GM21786 (cell line): ENCODE results near the gene ARRB2.
"Not testable (repeated sequence)": the region's sequence is repeated elsewhere in the genome, so short reads cannot be mapped to it uniquely, and the experiment has no call there.

ENCODE experiments used
- ATAC-seq: cut with Tn5 transposase; IDR thresholded peaks from one replicate; pipeline ENCODE4 v1.9.1; 2021; ENCODE audit not compliant: unreplicated experiment

Gene ARRB2

DNA sequence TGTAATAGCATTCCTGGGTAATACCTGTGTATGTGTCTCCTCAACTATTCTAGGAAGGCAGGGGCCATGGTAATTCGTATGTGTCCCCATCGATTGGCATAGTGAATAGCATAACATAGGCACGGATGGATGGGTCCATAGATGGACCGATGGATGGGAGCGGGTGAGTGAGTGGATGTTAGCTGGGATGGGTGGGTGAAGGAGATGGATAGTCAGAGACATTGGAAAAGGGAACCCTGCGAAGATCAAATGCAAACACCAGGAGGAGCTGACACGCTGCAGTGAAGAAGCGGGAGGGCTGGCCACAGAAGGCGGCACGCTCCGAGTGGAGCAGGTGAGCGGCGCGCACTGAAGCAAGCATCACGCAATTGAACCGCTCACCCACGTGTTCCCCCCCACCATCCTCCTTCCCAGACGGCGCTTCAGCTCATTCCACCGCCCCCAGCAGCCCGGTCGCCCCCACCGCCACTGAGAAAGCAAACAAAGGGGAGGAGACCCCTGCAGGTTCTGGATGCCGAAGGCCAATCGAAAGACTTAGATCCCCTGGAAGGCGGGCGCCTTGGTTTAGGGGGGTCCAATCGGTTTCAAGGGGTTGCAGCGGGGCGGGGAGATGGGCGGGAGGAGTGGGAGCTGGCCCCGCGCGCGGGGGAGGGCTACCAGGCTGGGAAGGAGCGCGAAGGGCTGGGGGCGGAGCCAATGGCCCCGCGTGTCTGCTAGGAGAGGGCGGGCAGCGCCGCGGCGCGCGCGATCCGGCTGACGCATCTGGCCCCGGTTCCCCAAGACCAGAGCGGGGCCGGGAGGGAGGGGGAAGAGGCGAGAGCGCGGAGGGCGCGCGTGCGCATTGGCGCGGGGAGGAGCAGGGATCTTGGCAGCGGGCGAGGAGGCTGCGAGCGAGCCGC lies at the start of gene ARRB2:
TSS of gene ARRB2 (plus strand) at position 839 of the 899 bp plus-strand sequence. CDS start 90 bp downstream, outside the sequence.
- peak; percentile 74 for ATAC-seq

DNA sequence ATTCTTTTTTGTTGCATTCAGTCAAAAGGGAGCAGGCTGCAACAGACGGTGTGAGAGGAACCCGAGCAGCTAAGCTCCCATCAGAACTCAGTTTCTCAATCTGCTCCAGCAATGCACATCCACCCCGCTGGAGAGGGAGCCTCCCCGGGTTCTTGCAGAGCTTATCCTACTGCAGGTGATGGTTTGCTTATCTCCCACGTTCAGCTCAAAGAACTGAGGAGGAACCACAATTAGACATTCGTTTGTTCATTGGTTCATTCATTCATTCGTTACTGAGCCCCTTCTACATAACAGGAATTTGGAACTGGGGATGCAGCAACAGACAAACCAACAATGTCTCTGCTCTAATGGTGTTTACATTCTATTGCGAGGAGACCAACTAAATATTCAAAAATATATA lies 46.7 kb upstream of the ARRB2 start:
- ATAC-seq, result no peak

DNA sequence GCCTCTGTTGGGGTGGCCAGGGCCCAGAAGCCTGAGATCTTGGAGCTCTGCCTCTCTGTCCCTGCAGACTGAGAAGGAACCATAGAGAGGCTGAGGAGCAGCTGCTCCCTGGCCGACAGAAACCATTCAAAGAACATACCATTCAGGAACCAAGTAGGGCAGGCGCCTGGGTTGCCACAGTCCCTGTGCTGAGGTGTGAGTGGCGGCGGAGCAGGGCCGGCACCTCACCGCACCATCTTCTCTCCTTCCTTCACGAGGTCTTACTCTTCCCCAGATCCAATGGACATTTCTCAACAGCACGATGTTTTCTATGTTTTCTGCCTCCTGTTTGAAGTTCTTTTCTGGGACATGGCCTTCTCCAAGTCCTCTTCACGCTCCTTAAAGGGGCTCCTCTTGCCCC lies 46.2 kb upstream of the ARRB2 start:
- no peak for ATAC-seq

DNA sequence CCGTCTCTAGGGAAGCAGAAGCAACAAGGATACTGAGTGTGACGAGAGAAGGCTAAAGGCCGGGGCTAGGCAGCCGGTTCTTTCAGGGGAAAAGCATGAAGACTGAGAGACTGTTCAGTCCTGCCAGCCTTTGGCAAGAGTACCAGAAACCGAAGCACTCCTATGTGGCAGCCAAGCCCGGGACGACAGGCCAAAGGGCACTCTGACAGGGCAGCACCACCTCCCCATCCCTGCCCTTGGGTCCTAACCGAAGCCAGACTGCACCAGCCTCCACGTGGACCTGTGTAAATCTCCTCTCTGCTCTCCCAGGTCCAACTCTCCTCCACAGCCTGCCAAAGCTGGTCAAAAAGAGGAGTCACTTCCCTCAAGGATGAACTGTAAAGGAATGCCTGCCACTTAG lies 45.4 kb upstream of the ARRB2 start:
- no peak for ATAC-seq

DNA sequence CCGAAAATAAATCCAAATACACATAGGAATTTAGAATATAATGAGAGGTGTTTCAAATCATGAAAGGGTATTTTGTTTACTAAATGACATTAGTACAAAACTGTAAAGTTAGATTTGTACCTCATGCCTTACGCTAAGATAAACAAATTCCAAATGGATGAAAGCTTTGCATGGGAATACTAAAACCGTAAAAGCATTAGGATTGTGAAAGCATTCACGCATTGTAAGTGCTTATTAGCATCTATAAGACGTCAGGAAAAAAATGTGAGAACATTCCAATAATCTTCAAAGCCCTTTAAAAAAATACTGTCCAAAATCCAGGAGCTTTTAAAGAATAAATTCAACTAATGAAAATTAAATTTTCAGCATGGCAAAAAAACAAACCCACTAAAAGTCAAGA lies 44.1 kb upstream of the ARRB2 start:
- ATAC-seq, result no peak

DNA sequence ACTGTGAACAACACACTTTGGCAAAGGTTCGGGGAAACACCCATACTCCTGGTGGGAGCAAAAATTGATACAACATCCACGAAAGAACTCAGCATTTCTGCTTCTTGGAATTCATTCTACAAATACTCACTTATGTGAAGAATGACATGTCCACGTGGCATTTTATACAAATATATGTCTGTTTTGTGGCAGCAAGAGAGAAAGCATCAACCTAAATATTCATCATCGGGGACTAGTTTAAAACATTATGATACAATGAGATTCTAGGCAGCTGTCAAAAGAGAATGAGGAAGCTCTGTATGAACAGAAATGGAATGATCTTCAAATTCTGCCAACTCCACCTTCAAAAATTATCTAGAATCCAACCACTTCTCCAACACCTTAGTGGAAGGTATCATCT lies 43.3 kb upstream of the ARRB2 start:
- no peak for ATAC-seq

DNA sequence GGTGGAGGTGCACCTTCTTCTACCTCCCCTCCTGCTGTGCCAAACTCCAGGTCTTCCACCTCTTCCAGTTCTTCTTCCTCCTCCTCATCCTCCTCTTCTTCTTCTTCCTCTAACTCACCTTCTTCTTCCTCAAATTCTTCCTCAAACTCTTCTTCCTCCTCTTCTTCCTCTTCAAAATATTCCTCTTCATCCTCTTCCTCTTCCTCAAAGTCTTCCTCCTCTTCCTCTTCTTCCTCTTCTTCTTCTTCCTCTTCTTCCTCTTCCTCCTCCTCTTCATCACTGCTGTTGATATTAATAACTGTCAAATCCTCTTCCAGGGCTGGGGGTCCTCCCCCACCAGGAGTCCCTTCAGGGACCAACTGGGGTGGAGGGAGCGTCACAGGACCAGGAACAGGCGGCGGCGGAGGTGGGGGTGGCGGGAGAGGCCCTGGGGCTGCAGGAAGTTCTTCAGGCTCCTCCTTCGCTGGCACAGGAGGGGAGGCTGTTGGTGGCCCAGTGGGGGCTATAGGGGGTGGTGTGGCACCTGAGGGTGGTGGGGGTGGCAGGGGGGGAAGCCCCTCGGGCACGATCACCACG lies 38.3 kb upstream of the ARRB2 start:
- ATAC-seq, result no peak

DNA sequence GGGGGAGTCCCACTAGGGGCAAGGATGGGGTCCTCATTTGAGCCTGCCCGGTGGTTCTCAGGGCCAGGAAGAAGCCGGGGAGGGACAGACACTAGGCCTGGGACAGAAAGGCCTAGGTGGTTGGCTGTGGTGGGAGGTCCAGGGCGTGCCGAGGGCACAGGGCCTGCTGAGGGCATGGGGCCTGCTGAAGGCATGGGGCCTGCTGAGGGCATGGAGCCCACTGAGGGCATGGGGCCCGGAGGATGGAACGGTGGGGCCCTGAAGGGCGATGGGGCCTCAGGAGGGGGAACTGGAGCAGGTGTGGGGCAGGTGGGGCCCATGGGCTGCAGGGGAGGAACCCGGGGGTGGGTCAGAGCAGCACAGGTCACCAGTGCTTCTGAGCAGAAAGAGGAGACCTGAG lies 37.7 kb upstream of the ARRB2 start:
- no peak for ATAC-seq

DNA sequence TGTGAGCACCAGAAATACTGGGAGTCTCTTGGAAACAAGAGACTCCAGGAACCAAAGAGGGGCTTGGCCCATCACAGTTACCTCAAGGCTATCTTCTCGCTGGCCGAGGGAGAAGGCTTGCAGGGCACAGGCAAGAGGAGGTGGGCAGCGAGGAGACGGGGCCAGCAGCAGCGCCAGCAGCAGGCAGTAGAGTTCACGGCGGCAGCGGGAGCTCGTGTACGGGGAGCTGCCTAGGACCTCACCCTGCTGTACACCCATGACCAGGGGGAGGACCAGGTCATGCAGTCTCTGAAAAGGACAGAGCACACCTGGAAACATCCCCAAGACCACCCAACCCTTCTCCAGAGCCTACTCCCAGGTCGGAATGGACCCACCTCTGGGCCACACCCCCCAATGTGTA lies 37.3 kb upstream of the ARRB2 start:
- ATAC-seq, result no peak

DNA sequence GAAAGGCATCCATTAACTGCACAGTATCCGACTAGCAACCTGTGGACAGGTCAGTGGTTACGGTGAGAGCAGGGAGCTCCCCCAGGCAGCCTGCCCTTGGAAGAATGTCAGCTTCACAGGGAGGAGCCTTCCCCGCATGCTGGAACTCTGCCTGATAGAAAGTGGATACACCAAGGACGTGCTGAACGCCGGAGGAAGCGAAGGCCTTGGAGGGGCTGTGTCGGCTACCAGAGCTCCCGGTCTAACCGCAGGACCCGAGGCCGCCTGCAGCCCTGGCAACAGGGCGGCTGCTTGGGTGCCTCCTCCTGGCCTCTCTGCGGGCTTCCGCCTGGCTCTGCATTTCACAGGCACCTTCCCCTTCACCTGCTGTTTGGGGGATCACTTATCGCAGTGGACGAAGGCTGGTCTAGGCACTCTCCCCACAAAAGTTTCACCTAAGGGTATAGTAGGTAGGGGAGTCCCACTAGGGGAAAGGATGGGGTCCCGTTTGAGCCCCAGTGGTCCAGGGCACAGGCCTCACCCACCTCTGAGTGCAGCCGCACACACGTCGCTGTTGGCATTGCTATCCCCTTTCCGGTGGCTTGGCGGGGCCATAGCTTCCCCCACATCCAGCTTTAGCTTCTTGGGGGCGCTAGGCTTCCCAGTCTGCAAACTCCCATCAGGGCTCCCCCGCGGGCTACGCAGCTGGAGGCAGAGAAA lies 36.3 kb upstream of the ARRB2 start:
- no peak for ATAC-seq

DNA sequence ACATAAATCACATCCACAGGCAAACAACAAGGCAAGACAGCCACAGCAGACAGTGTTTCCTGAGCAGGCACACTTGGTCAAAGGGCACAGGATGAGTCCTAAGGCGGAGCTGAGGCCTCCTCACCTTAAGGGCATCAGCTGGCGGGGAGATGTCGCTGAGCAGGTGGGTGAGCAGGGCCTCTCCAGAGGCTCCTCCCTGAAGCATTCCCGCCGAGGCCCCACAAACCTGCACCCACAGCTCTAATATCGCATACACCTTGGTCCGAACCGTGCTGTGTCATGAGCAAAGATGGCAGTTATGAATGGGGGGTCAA lies 35.8 kb upstream of the ARRB2 start:
- no peak for ATAC-seq

DNA sequence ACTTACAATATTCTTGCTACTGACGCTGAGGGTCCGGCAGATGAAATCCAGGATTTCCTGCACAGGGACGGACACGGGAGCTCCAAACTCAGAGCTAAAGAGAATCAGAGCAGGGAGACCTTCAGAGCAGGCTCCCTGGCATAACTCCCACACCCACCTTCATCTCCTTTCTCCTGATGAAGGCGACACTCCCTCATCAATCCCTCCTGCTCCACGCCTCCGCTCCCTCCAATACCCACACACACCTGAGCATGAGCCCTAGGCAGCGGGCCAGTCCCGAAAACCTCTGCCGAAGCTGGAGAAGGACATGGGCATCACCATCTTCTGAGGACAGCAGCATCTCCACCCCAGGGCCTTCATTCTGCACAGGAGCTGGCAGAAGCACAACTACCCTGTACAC lies 34.6 kb upstream of the ARRB2 start:
- no peak for ATAC-seq

DNA sequence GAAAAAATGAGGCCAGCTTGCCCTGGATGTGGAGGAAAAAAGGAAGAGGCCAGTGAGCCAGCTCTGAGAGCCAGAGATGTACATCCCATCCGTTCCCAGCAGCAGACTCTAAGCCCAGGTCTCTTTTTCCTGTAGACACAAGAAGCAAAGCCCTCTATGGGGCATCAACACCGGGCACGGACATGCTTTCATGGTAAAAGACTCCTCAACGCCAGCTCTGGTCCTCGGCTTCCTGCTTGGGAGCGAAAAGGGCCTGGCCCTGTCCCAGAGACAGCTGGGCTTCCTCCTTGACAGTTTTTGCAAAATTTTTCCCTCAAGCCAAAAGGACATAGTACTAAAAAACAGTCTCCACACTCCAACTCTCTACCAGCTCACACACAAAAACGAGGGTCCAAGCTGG lies 33.6 kb upstream of the ARRB2 start:
- ATAC-seq, result no peak

DNA sequence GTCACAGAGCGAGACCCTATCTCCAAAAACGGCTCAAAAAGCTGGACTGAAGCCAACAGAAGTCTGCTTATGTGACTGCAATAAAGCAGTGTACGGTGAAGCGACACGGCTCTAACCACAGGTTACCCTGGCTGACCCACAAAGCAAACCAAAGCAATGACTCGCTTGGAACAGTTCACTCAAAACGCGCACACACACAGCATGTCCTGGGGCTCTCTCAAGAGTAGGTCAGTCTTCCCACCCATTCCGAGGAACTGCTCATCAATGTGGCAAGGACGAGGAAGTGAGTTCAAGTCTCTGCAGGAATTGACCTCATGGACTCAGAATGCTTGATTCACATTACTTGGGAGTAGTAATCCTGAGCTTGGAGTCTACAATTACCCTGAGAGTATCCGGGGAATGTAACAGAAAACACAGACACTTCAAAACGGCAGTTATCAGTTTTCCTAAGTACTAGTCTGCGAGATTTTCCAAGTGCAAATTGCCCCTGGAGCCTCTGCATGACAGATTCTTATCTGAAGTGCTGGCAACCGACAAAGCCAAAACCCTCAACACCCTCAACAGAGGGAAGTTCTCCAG lies 31.9 kb upstream of the ARRB2 start:
- no peak for ATAC-seq

DNA sequence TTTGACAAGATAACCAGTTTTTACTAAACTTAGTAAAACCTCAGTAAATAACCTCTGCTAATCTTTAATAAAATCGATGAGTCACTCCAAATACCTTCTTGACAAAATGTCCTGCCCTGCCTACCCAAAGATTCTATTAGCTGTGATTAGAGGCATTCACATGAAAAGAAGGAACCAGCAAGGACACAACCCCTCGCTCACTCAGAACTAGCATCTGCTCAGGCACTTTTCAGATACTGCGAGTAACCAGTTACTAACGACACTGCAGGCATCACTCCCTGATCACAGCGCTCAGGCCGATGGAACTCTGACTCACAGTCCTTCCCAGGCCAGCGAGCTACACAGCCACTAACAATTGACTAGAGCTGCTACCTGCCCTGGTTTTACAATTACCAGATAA lies 30.8 kb upstream of the ARRB2 start:
- ATAC-seq, result no peak

DNA sequence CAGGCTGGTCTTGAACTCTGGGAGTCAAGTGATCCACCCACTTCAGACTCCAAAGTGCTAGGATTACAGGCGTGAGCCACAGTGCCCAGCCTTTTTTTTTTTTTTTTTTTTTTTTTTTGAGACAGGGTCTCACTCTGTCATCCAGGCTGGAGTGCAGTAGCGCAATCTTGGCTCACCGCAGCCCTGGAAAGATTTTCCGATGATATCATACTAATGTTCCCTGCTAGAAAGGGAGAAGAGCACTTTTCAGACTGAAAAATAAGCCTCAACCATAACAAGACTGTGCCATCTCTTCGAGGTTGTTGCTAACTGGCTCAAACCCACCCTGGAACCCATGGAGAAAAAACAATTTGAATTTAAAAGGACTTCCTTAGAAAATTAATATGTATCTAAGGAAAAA lies 26.7 kb upstream of the ARRB2 start:
- ATAC-seq, result not testable (repeated sequence)

DNA sequence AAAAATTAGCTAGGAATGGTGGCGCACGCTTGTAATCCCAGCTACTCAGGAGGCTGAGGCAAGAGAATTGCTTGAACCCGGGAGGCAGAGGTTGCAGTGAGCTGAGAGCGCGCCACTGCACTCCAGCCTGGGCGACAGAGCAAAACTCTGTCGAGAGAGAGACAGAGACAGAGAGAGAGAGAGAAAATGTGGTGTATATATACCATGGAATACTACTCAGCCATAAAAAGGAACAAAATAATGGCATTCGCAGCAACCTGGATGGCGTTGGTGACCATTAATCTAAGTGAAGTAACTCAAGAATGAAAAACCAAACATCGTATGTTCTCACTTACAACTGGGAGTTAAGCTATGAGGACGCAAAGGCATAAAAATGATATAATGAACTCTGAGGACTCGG lies 20.6 kb upstream of the ARRB2 start:
- not testable (repeated sequence) for ATAC-seq

DNA sequence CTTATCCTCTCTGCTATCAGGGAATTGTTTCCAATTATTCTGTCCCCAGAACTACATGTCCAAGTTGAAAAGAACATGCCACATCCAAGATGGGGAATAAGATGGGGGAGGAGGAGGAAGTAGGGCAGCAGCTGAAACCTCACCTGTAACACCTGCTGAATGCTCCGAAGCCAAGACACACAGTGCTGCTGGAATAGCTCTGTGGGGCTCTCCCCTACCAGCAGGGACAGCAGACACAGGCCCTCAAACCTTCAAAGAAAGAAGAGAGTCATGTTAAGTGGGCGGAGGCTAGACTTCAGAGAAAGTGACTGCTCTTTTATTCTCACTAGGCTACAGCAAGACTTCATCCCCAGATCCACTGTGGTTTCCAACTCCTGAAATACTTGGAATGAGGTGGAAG lies 19.7 kb upstream of the ARRB2 start:
- no peak for ATAC-seq

DNA sequence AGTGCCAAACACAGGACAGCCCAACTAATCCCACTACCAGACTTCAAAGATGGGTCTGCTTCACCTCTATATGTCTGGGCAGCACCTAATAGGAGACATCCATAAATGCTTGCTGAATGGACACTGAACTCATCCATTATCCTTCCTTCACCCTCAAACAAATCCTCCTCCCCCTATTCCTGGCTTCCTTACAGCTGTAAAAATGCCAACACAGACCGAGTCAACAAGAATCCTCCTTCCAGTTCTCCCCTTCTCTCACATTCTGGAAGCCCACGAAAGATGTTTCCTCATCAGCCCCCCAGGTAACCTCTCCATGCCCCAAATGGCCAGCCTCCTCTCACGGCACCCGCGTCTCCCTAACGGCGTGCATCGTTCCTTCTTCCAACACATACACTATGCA lies 18.7 kb upstream of the ARRB2 start:
- ATAC-seq, result no peak

DNA sequence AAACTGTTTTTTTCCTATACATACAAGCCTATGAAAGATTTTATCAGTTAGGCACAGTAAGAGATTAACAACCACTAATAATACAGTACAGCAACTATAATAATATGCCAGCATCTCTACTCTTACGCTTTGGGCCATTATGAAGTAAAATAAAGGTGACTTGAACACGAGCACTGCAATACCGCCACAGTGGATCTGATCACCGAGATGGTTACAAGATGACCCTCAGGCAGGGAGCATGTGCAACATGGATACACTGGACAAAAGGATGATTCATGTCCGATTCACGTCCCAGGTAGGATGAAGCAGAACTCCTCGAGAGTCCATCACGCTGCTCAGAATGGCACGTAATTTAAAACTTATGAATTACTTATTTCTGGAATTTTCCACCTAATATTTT lies 17.0 kb upstream of the ARRB2 start:
- ATAC-seq, result no peak

DNA sequence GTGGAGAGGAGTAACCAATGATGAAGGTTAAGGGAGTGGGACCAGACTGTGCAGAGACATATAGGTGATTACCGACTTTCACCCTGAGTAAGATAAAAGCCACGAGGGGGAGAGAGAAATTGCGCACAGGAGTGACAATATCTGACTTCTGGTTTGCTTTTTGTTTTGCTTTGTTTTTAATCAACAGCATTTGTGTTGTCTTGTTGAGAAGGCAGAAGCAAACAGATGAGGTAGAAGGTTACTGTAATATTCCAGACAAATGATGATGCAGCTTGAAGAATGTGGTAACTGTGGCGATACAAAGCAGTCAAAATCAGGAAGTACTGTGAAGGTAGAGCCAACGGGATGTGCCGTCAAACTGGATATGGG lies 14.0 kb upstream of the ARRB2 start:
- ATAC-seq, result no peak
